DOHH2 (cell line): ENCODE data around the gene CYP27A1.

Experiments used
- EZH2phosphoT487 ChIP-seq: fragments of 200-600 bp; sonication (generic); IDR thresholded peaks from 2 replicates; pipeline ENCODE4 v1.6.1; 2017; ENCODE audit warnings: borderline replicate concordance, mild to moderate bottlenecking, antibody characterized with exemption, low read length, moderate library complexity, mixed read lengths
- TF ChIP-seq, protein P1 (sequence below): fragments of 200-600 bp; sonication (generic); IDR thresholded peaks from one replicate; pipeline ENCODE4 v1.5.1; 2014; ENCODE audit warnings: antibody characterized with exemption, mild to moderate bottlenecking, low read depth, low read length; ENCODE audit not compliant: poor library complexity, severe bottlenecking

GRCh38 chr2:218852911-218853667 lies 71.1 kb downstream of the CYP27A1 start:
- TF ChIP-seq, protein P1, sequence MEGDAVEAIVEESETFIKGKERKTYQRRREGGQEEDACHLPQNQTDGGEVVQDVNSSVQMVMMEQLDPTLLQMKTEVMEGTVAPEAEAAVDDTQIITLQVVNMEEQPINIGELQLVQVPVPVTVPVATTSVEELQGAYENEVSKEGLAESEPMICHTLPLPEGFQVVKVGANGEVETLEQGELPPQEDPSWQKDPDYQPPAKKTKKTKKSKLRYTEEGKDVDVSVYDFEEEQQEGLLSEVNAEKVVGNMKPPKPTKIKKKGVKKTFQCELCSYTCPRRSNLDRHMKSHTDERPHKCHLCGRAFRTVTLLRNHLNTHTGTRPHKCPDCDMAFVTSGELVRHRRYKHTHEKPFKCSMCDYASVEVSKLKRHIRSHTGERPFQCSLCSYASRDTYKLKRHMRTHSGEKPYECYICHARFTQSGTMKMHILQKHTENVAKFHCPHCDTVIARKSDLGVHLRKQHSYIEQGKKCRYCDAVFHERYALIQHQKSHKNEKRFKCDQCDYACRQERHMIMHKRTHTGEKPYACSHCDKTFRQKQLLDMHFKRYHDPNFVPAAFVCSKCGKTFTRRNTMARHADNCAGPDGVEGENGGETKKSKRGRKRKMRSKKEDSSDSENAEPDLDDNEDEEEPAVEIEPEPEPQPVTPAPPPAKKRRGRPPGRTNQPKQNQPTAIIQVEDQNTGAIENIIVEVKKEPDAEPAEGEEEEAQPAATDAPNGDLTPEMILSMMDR: peak; percentile 86
- no peak for TF ChIP-seq EZH2phosphoT487
